Transverse colon (tissue), 3 donors: ENCODE measurements around the gene LATS2.

Experiments used
- CTCF ChIP-seq, 5 experiments: fragments of 200-600 bp in 3 of 5; fragments of 450-650 bp in 2 of 5; sonication (generic) in 3 of 5; IDR thresholded peaks; 1 replicate in 2 of 5; 2 replicates in 3 of 5; pipeline ENCODE4 v1.5.1; 2016 to 2017; ENCODE audit warnings: antibody characterized with exemption in 5 of 5, inconsistent platforms in 3 of 5, mild to moderate bottlenecking in 2 of 5, moderate library complexity in 1 of 5
- EP300 ChIP-seq: sonication (generic); formaldehyde crosslinking; IDR thresholded peaks from one replicate; pipeline ENCODE4 v1.6.1; 2017; ENCODE audit warnings: antibody characterized with exemption, low read depth
- POLR2A ChIP-seq: fragments of 450-650 bp; IDR thresholded peaks from one replicate; pipeline ENCODE4 v1.6.1; 2016; ENCODE audit warnings: antibody characterized with exemption, mild to moderate bottlenecking, moderate library complexity

GRCh38 chr13:20998649-20999415, 62.6 kb downstream of the LATS2 start:
- TF ChIP-seq EP300 (no peak), CTCF (IDR thresholded peaks at IDR 0.05) (no peak), POLR2A (no peak)
